Stomach (tissue), 9 donors: ENCODE results near the gene SPATA33. TPM values are rescaled to one million over a fixed set of nuclear protein-coding genes. Genes with fewer than 3 reads are reported as not detected.

Experiments used
- DNase-seq, 2 donors: peaks; one replicate each; pipeline versions ENCODE4 v3.0.0 to v3.0.0-alpha.2; 2013 to 2019
- H3K27ac ChIP-seq, 5 donors: fragments of 200-600 bp in 4 of 5; sonication (generic) in 4 of 5; one replicate each; pipeline ENCODE4 v1.5.1; 2013 to 2019; ENCODE audit warnings: mild to moderate bottlenecking in 1 of 5, moderate library complexity in 1 of 5
- H3K27me3 ChIP-seq, 3 donors: fragments of 200-600 bp; sonication (generic); one replicate each; pipeline ENCODE4 v1.5.1; 2017 to 2019; ENCODE audit warnings: mixed run types in 1 of 3
- H3K36me3 ChIP-seq, 4 donors: fragments of 200-600 bp; sonication (generic); 1 replicate in 3 of 4; 2 replicates in 1 of 4; pipeline ENCODE4 v1.5.1; 2016 to 2019
- H3K4me1 ChIP-seq, 4 donors: fragments of 200-600 bp; sonication (generic); one replicate each; pipeline ENCODE4 v1.5.1; 2016 to 2019
- H3K4me3 ChIP-seq, 4 donors: fragments of 200-600 bp; sonication (generic) in 3 of 4; one replicate each; pipeline ENCODE4 v1.5.1; 2016 to 2019; ENCODE audit warnings: mild to moderate bottlenecking in 1 of 4
- H3K9me3 ChIP-seq, 4 donors: fragments of 200-600 bp; sonication (generic); one replicate each; pipeline ENCODE4 v1.5.1; 2016 to 2019
- CTCF ChIP-seq, 7 experiments: fragments of 450-650 bp in 4 of 7; fragments of 200-600 bp in 3 of 7; sonication (generic) in 3 of 7; IDR thresholded peaks; one replicate each; pipeline ENCODE4 v1.5.1; 2016 to 2019; ENCODE audit warnings: antibody characterized with exemption in 7 of 7, control low read depth in 2 of 7, mild to moderate bottlenecking in 1 of 7
- EP300 ChIP-seq: sonication (generic); formaldehyde crosslinking; IDR thresholded peaks from one replicate; pipeline ENCODE4 v1.6.1; 2017; ENCODE audit warnings: antibody characterized with exemption
- POLR2A ChIP-seq, 4 donors: fragments of 450-650 bp; IDR thresholded peaks; one replicate each; pipeline ENCODE4 v1.6.1; 2016; ENCODE audit warnings: antibody characterized with exemption in 4 of 4, control low read depth in 2 of 4, mild to moderate bottlenecking in 1 of 4, moderate library complexity in 1 of 4
- POLR2AphosphoS5 ChIP-seq, 3 donors: sonication (generic); formaldehyde crosslinking; IDR thresholded peaks; one replicate each; pipeline ENCODE4 v1.6.1; 2016; ENCODE audit warnings: antibody characterized with exemption in 3 of 3
- WGBS, 5 donors: extraction: QIAGEN DNeasy Blood & Tissue Kit in 3 of 5; methylation state at CpG; one replicate each; pipeline versions ENCODE4 v1.1.5 to v1.1.7; 2013 to 2018; 5-methylcytosine and 5-hydroxymethylcytosine counted together
- intact Hi-C: fragments of 100-400 bp; cut with DNase I; formaldehyde crosslinking; loops from one replicate; pipeline ENCODE4 v1.15.1; 2023; ENCODE audit warnings: low total_unique reads
- polyA plus RNA-seq, 3 donors: library from polyadenylated mRNA; stranded (reverse); fragments of 200-250 nt; gene quantifications; one replicate each; pipeline ENCODE4 v1.2.3, GENCODE V29; 2013
- total RNA-seq, 5 donors: library from RNA; depleted of rRNA; stranded (reverse); fragments of >200 nt; gene quantifications; one replicate each; pipeline versions ENCODE4 v1.1.0 to v1.2.3, GENCODE V29; 2014 to 2016
- donor health status: healthy with polysubstance abuse.
- donor health status: Bipolar disorder and iron deficiency.
- donor health status: healthy.

Gene SPATA33
- total and polyA plus RNA-seq, 8 donors: 3.2 to 181 (median 11.1) TPM

GRCh38 chr16:89711601-89712273, 54.1 kb downstream of the SPATA33 start:
- H3K9me3 ChIP-seq: no peaks in the 10 kb centered on the region
- peak overlapping the region; percentile 27 to 55 (median 40) for H3K4me3 ChIP-seq
- peaks cover 0 to 38% (median 12%) of the 10 kb centered on the region in 4 donors for H3K36me3 ChIP-seq
- WGBS, 5 donors: 1 to 7% (median 2%) methylated on average over 28 to 48 of the region's 48 CpGs; no CpG with 5 or more reads in 1 of the 5 donors
- intact Hi-C loops: no loop called here
- H3K4me1 ChIP-seq: peaks cover 13 to 21% (median 15%) of the 10 kb centered on the region in 4 donors
- peaks cover 0 to 14% (median 7%) of the 10 kb centered on the region in 3 donors for H3K27me3 ChIP-seq
- peak overlapping the region in 1 of 5 donors; percentile 8 for H3K27ac ChIP-seq
- TF ChIP-seq CTCF (IDR thresholded peaks at IDR 0.05) (no peak), POLR2AphosphoS5 (IDR thresholded peaks at IDR 0.05) (no peak), POLR2A (IDR thresholded peaks at IDR 0.05) (no peak), EP300 (no peak)
- peak; percentile 63 to 78 for DNase-seq

- H3K9me3 ChIP-seq: no peaks in the 10 kb centered on the region
- H3K36me3 ChIP-seq: peaks cover 0 to 37% (median 12%) of the 10 kb centered on the region in 4 donors
- 9 to 44% (median 11%) methylated on average over 5 to 22 of the region's 22 CpGs for WGBS, 5 donors
- peaks cover 0 to 14% (median 7%) of the 10 kb centered on the region in 3 donors for H3K27me3 ChIP-seq
- H3K4me1 ChIP-seq: peaks cover 13 to 21% (median 15%) of the 10 kb centered on the region in 4 donors
- no peak for TF ChIP-seq POLR2AphosphoS5 (IDR thresholded peaks at IDR 0.05)
- no peak for TF ChIP-seq CTCF (IDR thresholded peaks at IDR 0.05)
- TF ChIP-seq EP300: no peak
- TF ChIP-seq POLR2A (IDR thresholded peaks at IDR 0.05): no peak
- no peak for DNase-seq
- intact Hi-C loops: no loop called here
- peak overlapping the region; percentile 27 to 55 (median 40) for H3K4me3 ChIP-seq
- H3K27ac ChIP-seq: peak overlapping the region in 1 of 5 donors; percentile 8
Observed at GRCh38 chr16:89712274-89712781, 54.7 kb downstream of the SPATA33 start.

GRCh38 chr16:89716493-89716892, 58.9 kb downstream of the SPATA33 start:
- DNase-seq: no peak
- WGBS, 5 donors: 90 to 92% (median 92%) methylated on average over 15 of the region's 15 CpGs
- TF ChIP-seq POLR2AphosphoS5 (IDR thresholded peaks at IDR 0.05) (no peak), CTCF (IDR thresholded peaks at IDR 0.05) (no peak), POLR2A (IDR thresholded peaks at IDR 0.05) (no peak), EP300 (no peak)
- intact Hi-C loops: no loop called here
- H3K27me3 ChIP-seq: peaks cover 0 to 14% (median 7%) of the 10 kb centered on the region in 3 donors
- H3K36me3 ChIP-seq: peaks cover 0 to 11% (median 5%) of the 10 kb centered on the region in 4 donors
- no peaks in the 10 kb centered on the region for H3K9me3 ChIP-seq
- H3K4me3 ChIP-seq: no peak overlapping the region
- H3K27ac ChIP-seq: no peak overlapping the region
- peaks cover 20 to 44% (median 34%) of the 10 kb centered on the region in 4 donors for H3K4me1 ChIP-seq

GRCh38 chr16:89716916-89717687, 59.5 kb downstream of the SPATA33 start:
- Histone ChIP-seq H3K4me3 (no peak overlapping the region), H3K27me3 (peaks cover 0 to 9% (median 5%) of the 10 kb centered on the region in 3 donors), H3K36me3 (peaks cover 0 to 11% (median 5%) of the 10 kb centered on the region in 4 donors), H3K9me3 (no peaks in the 10 kb centered on the region), H3K27ac (no peak overlapping the region), H3K4me1 (peaks cover 16 to 39% (median 32%) of the 10 kb centered on the region in 4 donors)
- intact Hi-C loops: no loop called here
- no peak for DNase-seq
- 87 to 91% (median 88%) methylated on average over 24 to 29 of the region's 29 CpGs for WGBS, 5 donors
- TF ChIP-seq POLR2AphosphoS5 (IDR thresholded peaks at IDR 0.05) (no peak), CTCF (IDR thresholded peaks at IDR 0.05) (no peak), POLR2A (IDR thresholded peaks at IDR 0.05) (no peak), EP300 (no peak)
